ENCODE data around the gene MEGF8.

MEGF8 gene

DNA sequence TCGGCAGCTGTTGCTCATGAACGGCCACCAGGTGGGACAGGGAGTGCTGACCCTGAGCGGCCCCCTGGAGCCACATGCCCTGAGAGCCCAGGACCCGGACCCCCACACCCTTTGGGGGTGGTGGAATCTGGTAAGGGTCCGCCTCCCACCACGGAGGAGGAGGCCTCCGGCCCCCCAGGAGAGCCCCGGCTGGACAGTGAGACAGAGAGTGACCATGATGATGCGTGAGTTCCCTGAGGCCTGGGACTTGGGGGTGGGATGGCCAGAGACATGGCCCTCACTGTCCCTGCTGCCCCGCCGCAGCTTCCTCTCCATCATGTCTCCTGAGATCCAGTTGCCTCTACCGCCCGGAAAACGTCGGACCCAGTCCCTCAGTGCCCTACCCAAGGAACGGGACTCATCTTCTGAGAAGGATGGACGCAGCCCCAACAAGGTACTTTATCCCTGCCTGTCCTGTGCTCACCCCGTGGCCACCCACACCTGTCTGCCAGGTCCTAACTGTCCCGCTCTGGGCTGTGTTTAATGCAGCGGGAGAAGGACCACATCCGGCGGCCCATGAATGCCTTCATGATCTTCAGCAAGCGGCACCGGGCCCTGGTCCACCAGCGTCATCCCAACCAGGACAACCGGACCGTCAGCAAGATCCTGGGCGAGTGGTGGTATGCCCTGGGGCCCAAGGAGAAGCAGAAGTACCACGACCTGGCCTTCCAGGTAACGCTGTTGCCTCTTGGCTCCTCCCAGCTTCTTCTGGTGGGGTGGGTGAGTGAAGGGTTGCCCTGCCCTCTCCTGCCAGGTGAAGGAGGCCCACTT lies 38.2 kb upstream of the MEGF8 start:
- no peak overlapping the region for H3K4me3 ChIP-seq (replicated peaks; ENCODE audit: low read depth, low read length)
- TF ChIP-seq, protein P1, sequence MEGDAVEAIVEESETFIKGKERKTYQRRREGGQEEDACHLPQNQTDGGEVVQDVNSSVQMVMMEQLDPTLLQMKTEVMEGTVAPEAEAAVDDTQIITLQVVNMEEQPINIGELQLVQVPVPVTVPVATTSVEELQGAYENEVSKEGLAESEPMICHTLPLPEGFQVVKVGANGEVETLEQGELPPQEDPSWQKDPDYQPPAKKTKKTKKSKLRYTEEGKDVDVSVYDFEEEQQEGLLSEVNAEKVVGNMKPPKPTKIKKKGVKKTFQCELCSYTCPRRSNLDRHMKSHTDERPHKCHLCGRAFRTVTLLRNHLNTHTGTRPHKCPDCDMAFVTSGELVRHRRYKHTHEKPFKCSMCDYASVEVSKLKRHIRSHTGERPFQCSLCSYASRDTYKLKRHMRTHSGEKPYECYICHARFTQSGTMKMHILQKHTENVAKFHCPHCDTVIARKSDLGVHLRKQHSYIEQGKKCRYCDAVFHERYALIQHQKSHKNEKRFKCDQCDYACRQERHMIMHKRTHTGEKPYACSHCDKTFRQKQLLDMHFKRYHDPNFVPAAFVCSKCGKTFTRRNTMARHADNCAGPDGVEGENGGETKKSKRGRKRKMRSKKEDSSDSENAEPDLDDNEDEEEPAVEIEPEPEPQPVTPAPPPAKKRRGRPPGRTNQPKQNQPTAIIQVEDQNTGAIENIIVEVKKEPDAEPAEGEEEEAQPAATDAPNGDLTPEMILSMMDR (IDR thresholded peaks at IDR 0.05; ENCODE audit: low read depth, low read length, missing control alignments): no peak
- DNase-seq (ENCODE audit: extremely low read depth, low read depth): no peak

DNA sequence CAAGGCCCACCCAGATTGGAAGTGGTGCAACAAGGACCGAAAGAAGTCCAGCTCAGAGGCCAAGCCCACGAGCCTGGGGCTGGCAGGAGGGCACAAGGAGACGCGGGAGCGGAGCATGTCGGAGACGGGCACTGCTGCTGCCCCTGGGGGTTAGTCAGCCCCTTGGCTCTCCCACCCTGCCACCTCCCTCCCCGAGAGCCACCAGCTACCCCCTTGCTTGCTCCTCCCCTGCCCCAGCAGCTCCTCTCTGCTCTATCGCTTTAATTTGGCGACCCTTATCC lies 37.7 kb upstream of the MEGF8 start:
- no peak overlapping the region for H3K4me3 ChIP-seq (replicated peaks; ENCODE audit: low read depth, low read length)
- no peak for DNase-seq (ENCODE audit: extremely low read depth, low read depth)
- TF ChIP-seq, protein P1 (IDR thresholded peaks at IDR 0.05; ENCODE audit: low read depth, low read length, missing control alignments): no peak

DNA sequence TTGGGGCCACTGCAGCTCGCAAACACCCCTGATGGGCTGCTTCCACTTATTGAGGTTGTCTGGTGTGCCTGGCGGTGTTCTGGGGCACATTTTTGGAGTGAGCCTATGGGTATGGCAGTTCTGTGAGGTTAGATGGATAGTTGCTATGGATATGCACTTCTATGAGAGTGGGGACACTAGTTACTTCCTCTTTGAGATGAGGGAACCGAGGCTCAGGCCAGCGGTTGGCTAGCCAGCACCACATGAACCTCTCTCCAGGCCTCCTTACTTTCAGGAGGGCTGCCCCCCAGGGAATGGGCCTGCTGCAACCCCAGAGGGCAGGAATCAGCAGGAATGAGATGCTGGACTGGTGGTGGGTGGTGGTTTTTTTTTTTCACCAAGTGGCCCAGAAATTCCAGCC lies 37.0 kb upstream of the MEGF8 start:
- DNase-seq (ENCODE audit: extremely low read depth, low read depth): no peak
- TF ChIP-seq, protein P1 (IDR thresholded peaks at IDR 0.05; ENCODE audit: low read depth, low read length, missing control alignments): no peak
- H3K4me3 ChIP-seq (replicated peaks; ENCODE audit: low read depth, low read length): no peak overlapping the region

DNA sequence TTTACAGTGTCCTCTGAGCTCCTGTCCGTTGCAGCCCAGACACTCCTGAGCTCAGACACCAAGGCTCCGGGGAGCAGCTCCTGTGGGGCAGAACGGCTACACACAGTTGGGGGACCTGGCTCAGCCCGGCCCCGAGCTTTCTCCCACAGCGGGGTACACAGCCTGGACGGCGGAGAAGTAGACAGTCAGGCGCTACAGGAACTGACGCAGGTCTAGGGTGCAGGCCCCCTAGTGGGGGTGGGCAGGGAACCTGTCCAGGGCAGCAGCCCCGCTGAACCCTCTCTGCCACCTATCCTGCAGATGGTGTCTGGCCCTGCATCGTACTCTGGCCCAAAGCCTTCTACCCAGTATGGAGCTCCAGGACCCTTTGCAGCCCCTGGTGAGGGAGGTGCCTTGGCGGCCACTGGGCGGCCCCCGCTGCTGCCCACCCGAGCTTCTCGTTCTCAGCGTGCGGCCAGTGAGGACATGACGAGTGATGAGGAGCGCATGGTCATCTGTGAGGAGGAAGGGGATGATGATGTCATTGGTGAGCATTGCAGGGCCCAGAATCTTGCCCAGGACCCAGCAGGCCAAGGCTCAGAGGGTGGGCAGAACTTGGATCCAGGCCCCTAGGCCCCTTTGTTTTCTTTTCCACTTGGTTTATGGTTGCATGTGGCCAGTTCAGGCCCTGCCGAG lies 36.4 kb upstream of the MEGF8 start:
- TF ChIP-seq, protein P1 (IDR thresholded peaks at IDR 0.05; ENCODE audit: low read depth, low read length, missing control alignments): no peak
- DNase-seq (ENCODE audit: extremely low read depth, low read depth): no peak
- no peak overlapping the region for H3K4me3 ChIP-seq (replicated peaks; ENCODE audit: low read depth, low read length)

DNA sequence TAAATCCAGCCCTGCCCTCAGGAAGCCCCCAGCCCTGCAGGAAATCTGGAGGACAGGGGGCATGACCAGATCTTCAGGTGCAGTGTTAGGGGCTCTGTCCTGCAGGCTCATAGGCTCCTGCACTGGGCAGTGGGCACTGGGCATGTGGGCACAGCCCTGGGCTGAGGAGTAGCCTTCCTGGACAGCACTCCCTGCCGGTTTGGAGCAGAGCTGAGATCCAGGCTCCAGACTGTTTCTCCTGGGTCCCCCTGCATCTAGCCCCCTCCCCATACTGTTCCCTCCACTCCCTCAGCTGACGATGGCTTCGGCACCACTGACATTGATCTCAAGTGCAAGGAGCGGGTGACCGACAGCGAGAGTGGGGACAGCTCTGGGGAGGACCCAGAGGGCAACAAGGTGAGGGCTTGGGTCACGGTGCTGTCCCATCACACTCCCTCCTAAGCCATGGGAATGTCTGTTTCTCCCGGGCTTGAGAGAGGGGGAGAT lies 35.8 kb upstream of the MEGF8 start:
- TF ChIP-seq, protein P1 (IDR thresholded peaks at IDR 0.05; ENCODE audit: low read depth, low read length, missing control alignments): no peak
- no peak overlapping the region for H3K4me3 ChIP-seq (replicated peaks; ENCODE audit: low read depth, low read length)
- no peak for DNase-seq (ENCODE audit: extremely low read depth, low read depth)

DNA sequence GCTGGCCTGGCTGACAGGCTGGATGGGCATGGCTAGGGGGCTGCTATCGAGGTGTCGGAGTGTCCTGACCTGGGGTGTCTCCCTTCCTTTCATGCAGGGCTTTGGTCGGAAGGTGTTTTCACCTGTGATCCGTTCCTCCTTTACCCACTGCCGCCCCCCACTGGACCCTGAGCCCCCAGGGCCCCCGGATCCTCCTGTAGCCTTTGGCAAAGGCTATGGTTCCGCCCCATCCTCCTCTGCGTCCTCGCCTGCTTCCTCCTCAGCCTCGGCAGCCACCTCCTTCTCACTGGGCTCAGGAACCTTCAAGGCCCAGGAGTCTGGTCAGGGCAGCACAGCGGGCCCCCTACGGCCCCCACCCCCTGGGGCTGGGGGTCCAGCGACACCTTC lies 35.3 kb upstream of the MEGF8 start:
- DNase-seq (ENCODE audit: extremely low read depth, low read depth): no peak
- TF ChIP-seq, protein P1 (IDR thresholded peaks at IDR 0.05; ENCODE audit: low read depth, low read length, missing control alignments): no peak
- no peak overlapping the region for H3K4me3 ChIP-seq (replicated peaks; ENCODE audit: low read depth, low read length)

All from HFF-Myc (cell line).